Activated CD4-positive, alpha-beta T cell treated with anti-CD3 and anti-CD28 coated beads, Interleukin-2, amount 10 ng/mL, durations not matched to agents 7 days and 5 days (primary cell): ENCODE data around the gene IL1R1. TPM values are rescaled to one million over a fixed set of nuclear protein-coding genes. Genes with fewer than 3 reads are reported as not detected.

Source experiments
- CTCF ChIA-PET: fragments of 350-600 bp; sonication (Branson Sonifier 250); formaldehyde crosslinking; loops from one replicate; lab custom pipeline; 2021; ENCODE audit warnings: antibody characterized with exemption; lab: Charles Lee
- POLR2A ChIA-PET: fragments of 350-600 bp; sonication (Branson Sonifier 250); formaldehyde crosslinking; loops from one replicate; lab custom pipeline; 2021; ENCODE audit warnings: antibody characterized with exemption; lab: Charles Lee
- DNase-seq: peaks from one replicate; pipeline ENCODE4 v3.0.0-alpha.2; 2020
- H3K27ac Mint-ChIP-seq: one replicate; pipeline ENCODE4 v1.8.0; 2021; ENCODE audit warnings: mild to moderate bottlenecking, moderate library complexity, mixed read lengths
- H3K27me3 Mint-ChIP-seq: one replicate; pipeline ENCODE4 v1.8.0; 2021; ENCODE audit warnings: mixed read lengths
- H3K36me3 Mint-ChIP-seq: one replicate; pipeline ENCODE4 v1.8.0; 2021; ENCODE audit warnings: low read depth, mixed read lengths
- H3K4me1 Mint-ChIP-seq: one replicate; pipeline ENCODE4 v1.8.0; 2021; ENCODE audit warnings: mixed read lengths
- H3K4me3 Mint-ChIP-seq: one replicate; pipeline ENCODE4 v1.8.0; 2021; ENCODE audit warnings: mild to moderate bottlenecking, moderate library complexity, mixed read lengths
- H3K9me3 Mint-ChIP-seq: one replicate; pipeline ENCODE4 v1.8.0; 2021; ENCODE audit warnings: mixed read lengths
- total RNA-seq, 2 experiments: library from RNA; stranded (reverse); gene quantifications; one replicate each; pipeline ENCODE4 v1.2.3, GENCODE V29; 2021

The IL1R1 gene
- total RNA-seq, 2 experiments from 2014 or later, result 0.81 to 1.3 TPM

DNA sequence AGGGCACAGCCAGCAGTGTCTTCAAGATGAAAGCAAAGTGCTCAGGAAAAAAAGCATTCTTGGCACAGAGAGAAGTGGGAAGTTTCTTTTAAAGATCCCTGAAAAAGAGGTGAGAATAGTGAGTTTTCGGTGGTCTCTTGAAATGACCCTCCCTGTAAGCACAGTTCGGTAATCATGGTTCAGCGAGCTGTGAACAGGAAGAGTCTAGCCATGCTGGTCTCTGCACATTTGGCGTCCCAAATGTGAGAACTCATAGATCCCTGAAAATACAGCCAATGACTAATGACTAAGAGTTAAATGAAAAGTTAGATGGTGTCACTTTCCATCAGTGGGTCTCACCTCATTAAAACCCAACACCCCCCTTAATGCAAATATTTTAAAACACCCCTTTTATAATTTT, 3.4 kb downstream of the IL1R1 start:
- Mint-ChIP-seq H3K27me3 (peaks cover 18% of the 10 kb centered on the region), H3K36me3 (peaks cover 19% of the 10 kb centered on the region), H3K9me3 (peaks cover 56% of the 10 kb centered on the region), H3K4me1 (peaks cover 12% of the 10 kb centered on the region), H3K4me3 (no peak overlapping the region), H3K27ac (no peak overlapping the region)
- ChIA-PET CTCF (interaction anchor here (0.8 to 2.2 kb wide), 2 partner anchors 12 to 69 kb away, joined by 3 to 5 read pairs; no protein-coding TSS in a partner anchor), POLR2A (no interaction called here)
- no peak for DNase-seq

- Mint-ChIP-seq H3K36me3 (peaks cover 19% of the 10 kb centered on the region), H3K4me1 (peaks cover 8% of the 10 kb centered on the region), H3K4me3 (no peak overlapping the region), H3K27ac (peak overlapping the region; percentile 65), H3K9me3 (peaks cover 60% of the 10 kb centered on the region), H3K27me3 (peaks cover 4% of the 10 kb centered on the region)
- ChIA-PET POLR2A (no interaction called here), CTCF (interaction anchor here (0.9 kb wide), 1 partner anchor 11 kb away, joined by 3 read pairs; no protein-coding TSS in a partner anchor)
- DNase-seq, result peak; percentile 15
Observed at GRCh38 chr2:102147935-102148334, 5.4 kb downstream of the IL1R1 start.

- peaks cover 56% of the 10 kb centered on the region for H3K9me3 Mint-ChIP-seq
- peaks cover 17% of the 10 kb centered on the region for H3K36me3 Mint-ChIP-seq
- H3K4me1 Mint-ChIP-seq, result peaks cover 4% of the 10 kb centered on the region
- ChIA-PET POLR2A (no interaction called here), CTCF (no interaction called here)
- DNase-seq, result no peak
- no peak overlapping the region for H3K27ac Mint-ChIP-seq
- H3K27me3 Mint-ChIP-seq, result no peaks in the 10 kb centered on the region
- H3K4me3 Mint-ChIP-seq, result no peak overlapping the region
Observed at GRCh38 chr2:102149243-102149642, 6.7 kb downstream of the IL1R1 start.

DNA sequence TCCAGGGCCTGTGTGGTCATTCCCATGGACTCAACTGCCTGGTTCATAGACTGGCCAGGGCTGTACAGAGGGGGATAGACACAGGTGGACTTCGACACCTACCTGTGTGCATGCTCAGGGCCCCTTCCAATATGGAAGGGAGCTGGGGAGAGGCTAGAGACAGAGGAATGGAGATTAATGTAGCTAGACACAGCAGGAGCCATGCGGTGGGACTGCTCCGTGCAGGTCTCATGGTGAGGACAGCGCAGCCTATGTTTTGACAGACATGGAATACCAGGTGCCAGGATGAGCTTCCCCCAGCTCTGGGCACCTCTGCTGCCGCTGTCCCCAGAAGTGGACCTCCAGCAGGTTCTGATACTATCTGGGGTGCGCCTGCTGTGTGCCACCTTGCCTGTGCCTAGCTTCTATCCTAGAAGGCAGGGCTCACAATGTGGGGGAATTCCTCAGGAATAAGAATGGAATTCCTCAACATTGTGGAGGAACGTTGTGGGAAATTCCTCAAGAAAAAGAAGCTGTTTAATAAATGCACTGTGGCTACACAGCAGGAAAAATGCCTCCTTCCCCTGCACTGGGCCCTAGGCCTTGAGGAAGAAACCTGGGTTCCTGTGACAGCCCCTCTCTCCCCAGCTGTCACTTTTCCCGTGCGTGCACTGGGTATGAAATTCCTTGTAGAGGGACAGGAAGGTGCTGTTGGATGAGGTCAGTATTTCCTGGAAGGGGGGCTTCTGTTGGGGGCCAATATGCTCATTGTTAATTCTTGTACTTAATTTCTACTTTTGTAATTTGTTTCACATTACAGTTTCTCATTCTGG, 7.3 kb downstream of the IL1R1 start:
- POLR2A ChIA-PET, result no interaction called here
- Mint-ChIP-seq H3K9me3 (peaks cover 52% of the 10 kb centered on the region), H3K27ac (no peak overlapping the region), H3K4me3 (no peak overlapping the region), H3K27me3 (no peaks in the 10 kb centered on the region), H3K4me1 (peaks cover 4% of the 10 kb centered on the region), H3K36me3 (peaks cover 14% of the 10 kb centered on the region)
- CTCF ChIA-PET, result no interaction called here
- DNase-seq, result no peak

GRCh38 chr2:102154364-102154763, 11.8 kb downstream of the IL1R1 start:
- no peak overlapping the region for H3K27ac Mint-ChIP-seq
- no peaks in the 10 kb centered on the region for H3K4me1 Mint-ChIP-seq
- H3K4me3 Mint-ChIP-seq, result no peak overlapping the region
- no peak for DNase-seq
- ChIA-PET CTCF (interaction anchor here (0.8 kb wide), 1 partner anchor 9 kb away, joined by 4 read pairs; no protein-coding TSS in a partner anchor), POLR2A (no interaction called here)
- no peaks in the 10 kb centered on the region for H3K27me3 Mint-ChIP-seq
- peaks cover 2% of the 10 kb centered on the region for H3K36me3 Mint-ChIP-seq
- H3K9me3 Mint-ChIP-seq, result peaks cover 25% of the 10 kb centered on the region

GRCh38 chr2:102154946-102155702, 12.6 kb downstream of the IL1R1 start:
- Mint-ChIP-seq H3K4me3 (no peak overlapping the region), H3K4me1 (no peaks in the 10 kb centered on the region), H3K27ac (no peak overlapping the region), H3K36me3 (peaks cover 2% of the 10 kb centered on the region), H3K9me3 (peaks cover 22% of the 10 kb centered on the region), H3K27me3 (no peaks in the 10 kb centered on the region)
- CTCF ChIA-PET, result no interaction called here
- POLR2A ChIA-PET, result no interaction called here
- DNase-seq, result no peak

- Mint-ChIP-seq H3K4me3 (no peak overlapping the region), H3K36me3 (peaks cover 2% of the 10 kb centered on the region), H3K27me3 (no peaks in the 10 kb centered on the region), H3K27ac (no peak overlapping the region), H3K4me1 (no peaks in the 10 kb centered on the region), H3K9me3 (peaks cover 17% of the 10 kb centered on the region)
- ChIA-PET CTCF (no interaction called here), POLR2A (no interaction called here)
- DNase-seq, result no peak
Observed at GRCh38 chr2:102155703-102156515, 13.4 kb downstream of the IL1R1 start.

- ChIA-PET CTCF (interaction anchor here (0.6 to 1.5 kb wide), 3 partner anchors 10 to 15 kb away, joined by 3 to 5 read pairs (median 4); partner anchors contain the start of gene IL1R1), POLR2A (no interaction called here)
- Mint-ChIP-seq H3K27ac (no peak overlapping the region), H3K27me3 (no peaks in the 10 kb centered on the region), H3K9me3 (peaks cover 12% of the 10 kb centered on the region), H3K4me1 (no peaks in the 10 kb centered on the region), H3K36me3 (peaks cover 2% of the 10 kb centered on the region), H3K4me3 (no peak overlapping the region)
- DNase-seq, result no peak
Observed at GRCh38 chr2:102158011-102158755, 15.6 kb downstream of the IL1R1 start.

DNA sequence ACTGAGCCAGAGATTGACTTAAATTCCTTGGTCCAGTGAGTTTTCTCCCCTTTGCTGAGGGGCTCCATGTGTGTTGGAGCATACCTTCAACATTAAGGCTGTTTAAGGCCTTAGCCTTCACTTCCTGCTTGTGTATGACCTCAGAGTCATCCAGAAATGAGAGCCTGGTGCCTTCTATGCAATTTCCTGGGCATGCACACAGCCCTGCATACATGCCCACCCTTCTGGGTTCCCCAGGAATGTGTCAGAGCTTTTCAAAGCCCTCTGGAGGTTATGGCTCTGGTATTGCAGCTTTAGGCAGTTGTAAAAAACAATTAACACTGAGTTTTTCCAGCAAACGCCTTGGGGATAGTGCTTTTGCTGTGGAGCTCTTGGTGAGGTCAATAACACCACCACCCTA, 16.7 kb downstream of the IL1R1 start:
- Mint-ChIP-seq H3K36me3 (peaks cover 2% of the 10 kb centered on the region), H3K27me3 (no peaks in the 10 kb centered on the region), H3K4me3 (no peak overlapping the region), H3K9me3 (peaks cover 10% of the 10 kb centered on the region), H3K4me1 (no peaks in the 10 kb centered on the region), H3K27ac (no peak overlapping the region)
- CTCF ChIA-PET, result no interaction called here
- POLR2A ChIA-PET, result no interaction called here
- DNase-seq, result no peak

GRCh38 chr2:102166189-102166845, 23.8 kb downstream of the IL1R1 start:
- CTCF ChIA-PET, result interaction anchor here (1.4 kb wide), 1 partner anchor 36 kb away, joined by 3 read pairs; no protein-coding TSS in a partner anchor
- H3K4me3 Mint-ChIP-seq, result no peak overlapping the region
- POLR2A ChIA-PET, result no interaction called here
- no peaks in the 10 kb centered on the region for H3K27me3 Mint-ChIP-seq
- peaks cover 2% of the 10 kb centered on the region for H3K36me3 Mint-ChIP-seq
- H3K9me3 Mint-ChIP-seq, result no peaks in the 10 kb centered on the region
- no peak overlapping the region for H3K27ac Mint-ChIP-seq
- H3K4me1 Mint-ChIP-seq, result peaks cover 5% of the 10 kb centered on the region
- DNase-seq, result no peak

DNA sequence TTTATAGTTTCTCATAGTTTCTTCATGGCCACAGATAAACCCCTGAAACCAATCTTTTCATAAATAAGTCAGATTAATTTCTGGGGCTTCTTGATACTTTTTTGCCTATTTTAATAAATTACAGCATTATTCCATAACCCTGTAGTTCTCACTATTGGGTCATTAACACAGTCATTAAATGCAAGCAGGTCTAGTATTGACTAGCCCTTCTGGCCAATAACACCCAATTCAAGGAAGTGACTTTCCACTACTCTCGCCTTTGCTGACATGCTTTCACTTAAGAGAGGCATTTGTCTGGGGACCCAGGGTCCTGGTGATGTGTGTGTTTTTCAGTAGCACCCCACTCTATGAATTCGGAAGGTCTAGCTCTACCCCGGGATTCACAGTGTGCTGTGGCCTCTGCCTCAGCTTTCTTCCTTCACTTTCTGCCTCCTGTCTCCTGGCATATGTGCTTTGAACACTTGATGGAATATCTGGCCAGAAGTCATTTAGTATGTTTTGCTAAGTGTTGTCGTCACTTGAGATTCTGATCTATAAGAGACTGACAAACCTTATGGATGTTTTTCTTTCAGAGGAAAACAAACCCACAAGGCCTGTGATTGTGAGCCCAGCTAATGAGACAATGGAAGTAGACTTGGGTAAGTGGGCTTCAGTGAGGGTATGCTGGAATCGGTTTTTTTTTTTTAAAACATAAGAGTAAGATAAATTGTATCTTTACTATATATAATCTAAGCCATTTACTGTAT, 25.7 kb downstream of the IL1R1 start:
- Mint-ChIP-seq H3K27me3 (no peaks in the 10 kb centered on the region), H3K36me3 (peaks cover 2% of the 10 kb centered on the region), H3K27ac (no peak overlapping the region), H3K4me1 (peaks cover 15% of the 10 kb centered on the region), H3K9me3 (peaks cover 3% of the 10 kb centered on the region), H3K4me3 (no peak overlapping the region)
- DNase-seq, result no peak
- ChIA-PET CTCF (interaction anchor here (0.6 kb wide), 1 partner anchor 11 kb away, joined by 4 read pairs; no protein-coding TSS in a partner anchor), POLR2A (no interaction called here)
